WTC11 (cell line): ENCODE results near the gene S100A7. TPM values are rescaled to one million over a fixed set of nuclear protein-coding genes. Genes with fewer than 3 reads are reported as not detected.

ENCODE experiments used
- ATAC-seq: fragments of 200-7000 bp; cut with Tn5 transposase; 2 replicates; pipeline ENCODE4 v1.10.0; 2021; ENCODE audit warnings: mild to moderate bottlenecking, moderate library complexity
- Bru-seq: library from RNA; stranded (reverse); fragments of 400-500 nt; gene quantifications from one replicate; lab custom pipeline; 2021; lab: Mats Ljungman, UMichigan
- CTCF ChIA-PET: fragments of 300-600 bp; sonication (Branson Sonifier 250); formaldehyde crosslinking; loops from one replicate; lab custom pipeline; 2021; ENCODE audit warnings: antibody characterized with exemption; lab: Charles Lee
- POLR2A ChIA-PET: fragments of 350-600 bp; sonication (Branson Sonifier 250); formaldehyde crosslinking; loops from one replicate; lab custom pipeline; 2021; ENCODE audit warnings: antibody characterized with exemption; lab: Charles Lee
- DNase-seq: peaks from one replicate; pipeline ENCODE4 v3.0.0; 2021; ENCODE audit warnings: low spot score
- H3K27ac Mint-ChIP-seq: 2 replicates; pipeline ENCODE4 v1.8.0; 2021; ENCODE audit warnings: mixed read lengths
- H3K27me3 Mint-ChIP-seq: 2 replicates; pipeline ENCODE4 v1.8.0; 2021; ENCODE audit warnings: low read depth, mild to moderate bottlenecking, moderate library complexity, mixed read lengths
- H3K36me3 Mint-ChIP-seq: 2 replicates; pipeline ENCODE4 v1.8.0; 2021; ENCODE audit warnings: mixed read lengths
- H3K4me1 Mint-ChIP-seq: 2 replicates; pipeline ENCODE4 v1.8.0; 2022; ENCODE audit warnings: mixed read lengths
- H3K4me3 Mint-ChIP-seq: 2 replicates; pipeline ENCODE4 v1.8.0; 2021; ENCODE audit warnings: mild to moderate bottlenecking, moderate library complexity, mixed read lengths
- H3K9me3 Mint-ChIP-seq: 2 replicates; pipeline ENCODE4 v1.8.0; 2021; ENCODE audit warnings: mixed read lengths
- CREB1 ChIP-seq: sonication (generic); formaldehyde crosslinking; IDR thresholded peaks from 2 replicates; pipeline ENCODE4 v1.8.0; 2023; ENCODE audit warnings: mild to moderate bottlenecking, missing genetic modification reagents
- CREM ChIP-seq: sonication (generic); formaldehyde crosslinking; IDR thresholded peaks from 2 replicates; pipeline ENCODE4 v1.8.1; 2022; ENCODE audit warnings: mild to moderate bottlenecking, missing genetic modification reagents, moderate library complexity
- ELF4 ChIP-seq: sonication (generic); formaldehyde crosslinking; IDR thresholded peaks from 2 replicates; pipeline ENCODE4 v1.8.1; 2022; ENCODE audit warnings: low read depth, mild to moderate bottlenecking, moderate library complexity, missing genetic modification reagents
- EMX1 ChIP-seq: fragments of 250-450 bp; sonication (Bioruptor Pico); IDR thresholded peaks from 2 replicates; pipeline ENCODE4 v1.8.0; 2021; ENCODE audit warnings: mild to moderate bottlenecking
- ESRRA ChIP-seq: sonication (generic); formaldehyde crosslinking; IDR thresholded peaks from 2 replicates; pipeline ENCODE4 v1.8.1; 2022; ENCODE audit warnings: mild to moderate bottlenecking, missing genetic modification reagents, borderline replicate concordance
- ETV6 ChIP-seq: sonication (generic); formaldehyde crosslinking; IDR thresholded peaks from 2 replicates; pipeline ENCODE4 v1.8.1; 2022; ENCODE audit warnings: mild to moderate bottlenecking, missing genetic modification reagents
- FOXK1 ChIP-seq: sonication (generic); formaldehyde crosslinking; IDR thresholded peaks from 2 replicates; pipeline ENCODE4 v1.8.0; 2022; ENCODE audit warnings: mild to moderate bottlenecking, moderate library complexity, missing genetic modification reagents
- GRHL2 ChIP-seq: fragments of 250-450 bp; sonication (Bioruptor Pico); IDR thresholded peaks from 2 replicates; pipeline ENCODE4 v1.8.0; 2022; ENCODE audit warnings: mild to moderate bottlenecking, moderate library complexity; ENCODE audit not compliant: insufficient replicate concordance, severe bottlenecking
- HMGA2 ChIP-seq: fragments of 250-450 bp; sonication (Bioruptor Pico); IDR thresholded peaks from 2 replicates; pipeline ENCODE4 v1.4.0; 2021; ENCODE audit warnings: mild to moderate bottlenecking, moderate library complexity
- IRF2 ChIP-seq: sonication (generic); formaldehyde crosslinking; IDR thresholded peaks from 2 replicates; pipeline ENCODE4 v1.8.0; 2022; ENCODE audit warnings: low read depth, missing genetic modification reagents, borderline replicate concordance
- PRRX2 ChIP-seq: fragments of 250-450 bp; sonication (Bioruptor Pico); IDR thresholded peaks from 2 replicates; pipeline ENCODE4 v1.8.0; 2021; ENCODE audit warnings: mild to moderate bottlenecking
- SOX15 ChIP-seq: fragments of 250-450 bp; sonication (Bioruptor Pico); IDR thresholded peaks from 2 replicates; pipeline ENCODE4 v1.9.0; 2021; ENCODE audit warnings: mild to moderate bottlenecking
- ZNF121 ChIP-seq: sonication (generic); formaldehyde crosslinking; IDR thresholded peaks from 2 replicates; pipeline ENCODE4 v1.8.0; 2023; ENCODE audit warnings: missing genetic modification reagents
- ZNF317 ChIP-seq: sonication (generic); formaldehyde crosslinking; IDR thresholded peaks from 2 replicates; pipeline ENCODE4 v1.8.1; 2023; ENCODE audit warnings: low read depth, mild to moderate bottlenecking, moderate library complexity, missing genetic modification reagents, borderline replicate concordance
- long read RNA-seq, 3 experiments: library from RNA in 1 of 3; library from capped mRNA in 1 of 3; library from polyadenylated mRNA in 1 of 3; unstranded in 2 of 3; stranded (forward) in 1 of 3; transcript quantifications; one replicate each; pipeline ENCODE4 v2.0.0, GENCODE V29; 2021
- total RNA-seq: library from RNA; stranded (reverse); gene quantifications from 3 replicates; pipeline ENCODE4 v1.2.3, GENCODE V29; 2021
- TF ChIP-seq, protein P1 (sequence below): sonication (generic); formaldehyde crosslinking; IDR thresholded peaks from 2 replicates; pipeline ENCODE4 v1.8.1; 2023; ENCODE audit warnings: mild to moderate bottlenecking, moderate library complexity, missing genetic modification reagents
- TF ChIP-seq, protein P2 (sequence below): sonication (generic); formaldehyde crosslinking; IDR thresholded peaks from 2 replicates; pipeline ENCODE4 v1.8.1; 2022; ENCODE audit warnings: mild to moderate bottlenecking, missing genetic modification reagents, moderate library complexity, borderline replicate concordance
- TF ChIP-seq, protein P3 (sequence below): sonication (generic); formaldehyde crosslinking; IDR thresholded peaks from 2 replicates; pipeline ENCODE4 v1.8.1; 2023; ENCODE audit warnings: mild to moderate bottlenecking, missing genetic modification reagents, borderline replicate concordance
- TF ChIP-seq, protein P4 (sequence below): sonication (generic); formaldehyde crosslinking; IDR thresholded peaks from 2 replicates; pipeline ENCODE4 v1.8.1; 2023; ENCODE audit warnings: mild to moderate bottlenecking, missing genetic modification reagents
- TF ChIP-seq, protein P5 (sequence below): sonication (generic); formaldehyde crosslinking; IDR thresholded peaks from 2 replicates; pipeline ENCODE4 v1.8.0; 2023; ENCODE audit warnings: mild to moderate bottlenecking, missing genetic modification reagents
- TF ChIP-seq, protein P6 (sequence below): sonication (generic); formaldehyde crosslinking; IDR thresholded peaks from 2 replicates; pipeline ENCODE4 v1.8.1; 2022; ENCODE audit warnings: mild to moderate bottlenecking, moderate library complexity, missing genetic modification reagents

The S100A7 gene
- total RNA-seq (not detected in 3 replicates), Bru-seq, nascent RNA (not detected)
- long read RNA-seq, experiment 1, result 0 reads
- long read RNA-seq, experiment 2, result 0 reads
- long read RNA-seq, experiment 3, result 0 reads

DNA sequence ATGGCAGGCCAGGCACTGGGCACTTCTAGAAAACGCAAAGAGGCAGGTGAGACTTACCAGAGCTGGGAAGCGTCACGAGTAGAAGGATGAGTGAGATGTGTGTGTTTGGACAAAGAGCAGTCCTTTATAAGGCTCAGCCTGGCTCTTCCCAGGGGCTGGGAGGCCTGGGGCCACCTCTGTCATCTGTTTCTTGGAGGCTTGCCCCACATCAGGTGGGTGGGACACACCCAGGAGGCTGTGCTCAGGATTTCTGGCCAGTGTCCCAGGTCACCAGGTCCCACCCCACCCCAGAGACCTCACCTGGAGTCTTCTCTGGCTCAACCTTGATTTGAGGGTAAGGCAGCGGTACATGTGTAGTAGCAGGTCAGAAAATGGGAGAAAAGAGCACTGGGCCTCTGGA is at the start of gene S100A7:
TSS of gene S100A7 (minus strand) at position 101 of the 400 bp plus-strand sequence. CDS start 1,638 bp downstream, outside the sequence.
- no peaks in the 10 kb centered on the region for H3K36me3 Mint-ChIP-seq
- no peak within 1 kb of the TSS for H3K27ac Mint-ChIP-seq
- peaks cover 4% of the 10 kb centered on the region for H3K27me3 Mint-ChIP-seq
- H3K4me3 Mint-ChIP-seq, result no peak within 1 kb of the TSS
- no peak for ATAC-seq
- CTCF ChIA-PET, result no interaction called here
- H3K9me3 Mint-ChIP-seq, result peaks cover 6% of the 10 kb centered on the region
- TF ChIP-seq, protein P1, sequence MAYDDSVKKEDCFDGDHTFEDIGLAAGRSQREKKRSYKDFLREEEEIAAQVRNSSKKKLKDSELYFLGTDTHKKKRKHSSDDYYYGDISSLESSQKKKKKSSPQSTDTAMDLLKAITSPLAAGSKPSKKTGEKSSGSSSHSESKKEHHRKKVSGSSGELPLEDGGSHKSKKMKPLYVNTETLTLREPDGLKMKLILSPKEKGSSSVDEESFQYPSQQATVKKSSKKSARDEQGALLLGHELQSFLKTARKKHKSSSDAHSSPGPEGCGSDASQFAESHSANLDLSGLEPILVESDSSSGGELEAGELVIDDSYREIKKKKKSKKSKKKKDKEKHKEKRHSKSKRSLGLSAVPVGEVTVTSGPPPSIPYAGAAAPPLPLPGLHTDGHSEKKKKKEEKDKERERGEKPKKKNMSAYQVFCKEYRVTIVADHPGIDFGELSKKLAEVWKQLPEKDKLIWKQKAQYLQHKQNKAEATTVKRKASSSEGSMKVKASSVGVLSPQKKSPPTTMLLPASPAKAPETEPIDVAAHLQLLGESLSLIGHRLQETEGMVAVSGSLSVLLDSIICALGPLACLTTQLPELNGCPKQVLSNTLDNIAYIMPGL (CRISPR knock-in tag), result no peak
- TF ChIP-seq IRF2 (CRISPR knock-in tag) (no peak), ZNF121 (CRISPR knock-in tag) (no peak), CREM (CRISPR knock-in tag) (no peak), ETV6 (CRISPR knock-in tag) (no peak), CREB1 (CRISPR knock-in tag) (no peak), SOX15 (no peak), EMX1 (no peak), ELF4 (CRISPR knock-in tag) (no peak), ZNF317 (CRISPR knock-in tag) (no peak), ESRRA (no peak), FOXK1 (no peak), PRRX2 (no peak), GRHL2 (CRISPR knock-in tag) (no peak), HMGA2 (CRISPR knock-in tag) (no peak)
- TF ChIP-seq, protein P2, sequence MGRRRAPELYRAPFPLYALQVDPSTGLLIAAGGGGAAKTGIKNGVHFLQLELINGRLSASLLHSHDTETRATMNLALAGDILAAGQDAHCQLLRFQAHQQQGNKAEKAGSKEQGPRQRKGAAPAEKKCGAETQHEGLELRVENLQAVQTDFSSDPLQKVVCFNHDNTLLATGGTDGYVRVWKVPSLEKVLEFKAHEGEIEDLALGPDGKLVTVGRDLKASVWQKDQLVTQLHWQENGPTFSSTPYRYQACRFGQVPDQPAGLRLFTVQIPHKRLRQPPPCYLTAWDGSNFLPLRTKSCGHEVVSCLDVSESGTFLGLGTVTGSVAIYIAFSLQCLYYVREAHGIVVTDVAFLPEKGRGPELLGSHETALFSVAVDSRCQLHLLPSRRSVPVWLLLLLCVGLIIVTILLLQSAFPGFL (CRISPR knock-in tag), result no peak
- TF ChIP-seq, protein P3, sequence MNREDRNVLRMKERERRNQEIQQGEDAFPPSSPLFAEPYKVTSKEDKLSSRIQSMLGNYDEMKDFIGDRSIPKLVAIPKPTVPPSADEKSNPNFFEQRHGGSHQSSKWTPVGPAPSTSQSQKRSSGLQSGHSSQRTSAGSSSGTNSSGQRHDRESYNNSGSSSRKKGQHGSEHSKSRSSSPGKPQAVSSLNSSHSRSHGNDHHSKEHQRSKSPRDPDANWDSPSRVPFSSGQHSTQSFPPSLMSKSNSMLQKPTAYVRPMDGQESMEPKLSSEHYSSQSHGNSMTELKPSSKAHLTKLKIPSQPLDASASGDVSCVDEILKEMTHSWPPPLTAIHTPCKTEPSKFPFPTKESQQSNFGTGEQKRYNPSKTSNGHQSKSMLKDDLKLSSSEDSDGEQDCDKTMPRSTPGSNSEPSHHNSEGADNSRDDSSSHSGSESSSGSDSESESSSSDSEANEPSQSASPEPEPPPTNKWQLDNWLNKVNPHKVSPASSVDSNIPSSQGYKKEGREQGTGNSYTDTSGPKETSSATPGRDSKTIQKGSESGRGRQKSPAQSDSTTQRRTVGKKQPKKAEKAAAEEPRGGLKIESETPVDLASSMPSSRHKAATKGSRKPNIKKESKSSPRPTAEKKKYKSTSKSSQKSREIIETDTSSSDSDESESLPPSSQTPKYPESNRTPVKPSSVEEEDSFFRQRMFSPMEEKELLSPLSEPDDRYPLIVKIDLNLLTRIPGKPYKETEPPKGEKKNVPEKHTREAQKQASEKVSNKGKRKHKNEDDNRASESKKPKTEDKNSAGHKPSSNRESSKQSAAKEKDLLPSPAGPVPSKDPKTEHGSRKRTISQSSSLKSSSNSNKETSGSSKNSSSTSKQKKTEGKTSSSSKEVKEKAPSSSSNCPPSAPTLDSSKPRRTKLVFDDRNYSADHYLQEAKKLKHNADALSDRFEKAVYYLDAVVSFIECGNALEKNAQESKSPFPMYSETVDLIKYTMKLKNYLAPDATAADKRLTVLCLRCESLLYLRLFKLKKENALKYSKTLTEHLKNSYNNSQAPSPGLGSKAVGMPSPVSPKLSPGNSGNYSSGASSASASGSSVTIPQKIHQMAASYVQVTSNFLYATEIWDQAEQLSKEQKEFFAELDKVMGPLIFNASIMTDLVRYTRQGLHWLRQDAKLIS (CRISPR knock-in tag), result no peak
- TF ChIP-seq, protein P4, sequence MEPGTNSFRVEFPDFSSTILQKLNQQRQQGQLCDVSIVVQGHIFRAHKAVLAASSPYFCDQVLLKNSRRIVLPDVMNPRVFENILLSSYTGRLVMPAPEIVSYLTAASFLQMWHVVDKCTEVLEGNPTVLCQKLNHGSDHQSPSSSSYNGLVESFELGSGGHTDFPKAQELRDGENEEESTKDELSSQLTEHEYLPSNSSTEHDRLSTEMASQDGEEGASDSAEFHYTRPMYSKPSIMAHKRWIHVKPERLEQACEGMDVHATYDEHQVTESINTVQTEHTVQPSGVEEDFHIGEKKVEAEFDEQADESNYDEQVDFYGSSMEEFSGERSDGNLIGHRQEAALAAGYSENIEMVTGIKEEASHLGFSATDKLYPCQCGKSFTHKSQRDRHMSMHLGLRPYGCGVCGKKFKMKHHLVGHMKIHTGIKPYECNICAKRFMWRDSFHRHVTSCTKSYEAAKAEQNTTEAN, result no peak
- TF ChIP-seq, protein P5, sequence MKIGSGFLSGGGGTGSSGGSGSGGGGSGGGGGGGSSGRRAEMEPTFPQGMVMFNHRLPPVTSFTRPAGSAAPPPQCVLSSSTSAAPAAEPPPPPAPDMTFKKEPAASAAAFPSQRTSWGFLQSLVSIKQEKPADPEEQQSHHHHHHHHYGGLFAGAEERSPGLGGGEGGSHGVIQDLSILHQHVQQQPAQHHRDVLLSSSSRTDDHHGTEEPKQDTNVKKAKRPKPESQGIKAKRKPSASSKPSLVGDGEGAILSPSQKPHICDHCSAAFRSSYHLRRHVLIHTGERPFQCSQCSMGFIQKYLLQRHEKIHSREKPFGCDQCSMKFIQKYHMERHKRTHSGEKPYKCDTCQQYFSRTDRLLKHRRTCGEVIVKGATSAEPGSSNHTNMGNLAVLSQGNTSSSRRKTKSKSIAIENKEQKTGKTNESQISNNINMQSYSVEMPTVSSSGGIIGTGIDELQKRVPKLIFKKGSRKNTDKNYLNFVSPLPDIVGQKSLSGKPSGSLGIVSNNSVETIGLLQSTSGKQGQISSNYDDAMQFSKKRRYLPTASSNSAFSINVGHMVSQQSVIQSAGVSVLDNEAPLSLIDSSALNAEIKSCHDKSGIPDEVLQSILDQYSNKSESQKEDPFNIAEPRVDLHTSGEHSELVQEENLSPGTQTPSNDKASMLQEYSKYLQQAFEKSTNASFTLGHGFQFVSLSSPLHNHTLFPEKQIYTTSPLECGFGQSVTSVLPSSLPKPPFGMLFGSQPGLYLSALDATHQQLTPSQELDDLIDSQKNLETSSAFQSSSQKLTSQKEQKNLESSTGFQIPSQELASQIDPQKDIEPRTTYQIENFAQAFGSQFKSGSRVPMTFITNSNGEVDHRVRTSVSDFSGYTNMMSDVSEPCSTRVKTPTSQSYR, result no peak
- TF ChIP-seq, protein P6, sequence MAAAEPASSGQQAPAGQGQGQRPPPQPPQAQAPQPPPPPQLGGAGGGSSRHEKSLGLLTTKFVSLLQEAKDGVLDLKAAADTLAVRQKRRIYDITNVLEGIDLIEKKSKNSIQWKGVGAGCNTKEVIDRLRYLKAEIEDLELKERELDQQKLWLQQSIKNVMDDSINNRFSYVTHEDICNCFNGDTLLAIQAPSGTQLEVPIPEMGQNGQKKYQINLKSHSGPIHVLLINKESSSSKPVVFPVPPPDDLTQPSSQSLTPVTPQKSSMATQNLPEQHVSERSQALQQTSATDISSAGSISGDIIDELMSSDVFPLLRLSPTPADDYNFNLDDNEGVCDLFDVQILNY (CRISPR knock-in tag), result no peak
- TF ChIP-seq, all 79 proteins: peak for 0
- POLR2A ChIA-PET, result no interaction called here
- DNase-seq, result no peak
- H3K4me1 Mint-ChIP-seq, result peaks cover 5% of the 10 kb centered on the region
